Trophoblast cell (in vitro differentiated cells and primary cell): ENCODE results near the gene DPEP3.

ENCODE experiments used
- DNase-seq, 2 donors: peaks; one replicate each; pipeline ENCODE4 v3.0.0-alpha.2; 2016
- H2AFZ ChIP-seq: 2 replicates; pipeline ENCODE4 v1.6.1; 2013; ENCODE audit warnings: low read length, moderate library complexity, mild to moderate bottlenecking; ENCODE audit not compliant: insufficient read depth, poor library complexity
- H2AK5ac ChIP-seq: 2 replicates; pipeline ENCODE4 v1.6.1; 2013; ENCODE audit warnings: mild to moderate bottlenecking, low read length
- H2BK120ac ChIP-seq: 2 replicates; pipeline ENCODE4 v1.6.1; 2013; ENCODE audit warnings: low read length, mild to moderate bottlenecking, moderate library complexity; ENCODE audit not compliant: insufficient read depth, poor library complexity
- H2BK12ac ChIP-seq: 2 replicates; pipeline ENCODE4 v1.6.1; 2013; ENCODE audit warnings: mild to moderate bottlenecking, low read length, moderate library complexity
- H2BK5ac ChIP-seq: 2 replicates; pipeline ENCODE4 v1.6.1; 2013; ENCODE audit warnings: low read length, low read depth, moderate library complexity, mild to moderate bottlenecking; ENCODE audit not compliant: poor library complexity
- H3K14ac ChIP-seq: 2 replicates; pipeline ENCODE4 v1.6.1; 2013; ENCODE audit warnings: mild to moderate bottlenecking, low read length
- H3K18ac ChIP-seq: 2 replicates; pipeline ENCODE4 v1.6.1; 2013; ENCODE audit warnings: mild to moderate bottlenecking, low read length
- H3K23ac ChIP-seq: 2 replicates; pipeline ENCODE4 v1.6.1; 2013; ENCODE audit warnings: low read length
- H3K27ac ChIP-seq: 2 replicates; pipeline ENCODE4 v1.5.1; 2013; ENCODE audit warnings: low read depth, mild to moderate bottlenecking, inconsistent platforms, low read length, moderate library complexity
- H3K27me3 ChIP-seq: 2 replicates; pipeline ENCODE4 v1.6.1; 2013; ENCODE audit warnings: inconsistent platforms, mild to moderate bottlenecking, low read length, moderate library complexity; ENCODE audit not compliant: insufficient read depth
- H3K36me3 ChIP-seq, 2 experiments: 1 replicate in 1 of 2; 2 replicates in 1 of 2; pipeline ENCODE4 v1.6.1; 2013; ENCODE audit warnings: low read length in 2 of 2, mild to moderate bottlenecking in 2 of 2, moderate library complexity in 1 of 2; ENCODE audit not compliant: insufficient read depth in 2 of 2, control insufficient read depth in 1 of 2
- H3K4ac ChIP-seq: 2 replicates; pipeline ENCODE4 v1.6.1; 2013; ENCODE audit warnings: low read depth, mild to moderate bottlenecking, low read length, moderate library complexity
- H3K4me1 ChIP-seq, 2 experiments: 1 replicate in 1 of 2; 2 replicates in 1 of 2; pipeline ENCODE4 v1.6.1; 2013; ENCODE audit warnings: low read length in 2 of 2, mild to moderate bottlenecking in 2 of 2, moderate library complexity in 1 of 2; ENCODE audit not compliant: insufficient read depth in 2 of 2, control insufficient read depth in 1 of 2
- H3K4me2 ChIP-seq: 2 replicates; pipeline ENCODE4 v1.6.1; 2013; ENCODE audit warnings: inconsistent platforms, mild to moderate bottlenecking, low read length, moderate library complexity
- H3K4me3 ChIP-seq: 2 replicates; pipeline ENCODE4 v1.5.1; 2013; ENCODE audit warnings: mild to moderate bottlenecking, low read depth, low read length, inconsistent platforms
- H3K79me1 ChIP-seq: one replicate; pipeline ENCODE4 v1.6.1; 2013; ENCODE audit warnings: low read length
- H3K79me2 ChIP-seq: 2 replicates; pipeline ENCODE4 v1.6.1; 2013; ENCODE audit warnings: low read length, mild to moderate bottlenecking; ENCODE audit not compliant: control insufficient read depth, insufficient read depth, poor library complexity
- H3K9ac ChIP-seq: 2 replicates; pipeline ENCODE4 v1.6.1; 2013; ENCODE audit warnings: mild to moderate bottlenecking, low read length
- H3K9me3 ChIP-seq: 2 replicates; pipeline ENCODE4 v1.6.1; 2013; ENCODE audit warnings: low read depth, mild to moderate bottlenecking, control low read depth, inconsistent platforms, low read length; ENCODE audit not compliant: insufficient read depth
- H4K12ac ChIP-seq: 2 replicates; pipeline ENCODE4 v1.6.1; 2013; ENCODE audit warnings: low read depth, mild to moderate bottlenecking, low read length, moderate library complexity
- H4K8ac ChIP-seq: 2 replicates; pipeline ENCODE4 v1.6.1; 2013; ENCODE audit warnings: low read depth, mild to moderate bottlenecking, low read length, moderate library complexity
- H4K91ac ChIP-seq: one replicate; pipeline ENCODE4 v1.6.1; 2013; ENCODE audit warnings: low read depth, mild to moderate bottlenecking, low read length, moderate library complexity
- WGBS: extraction: QIAGEN DNeasy Blood & Tissue Kit; methylation state at CpG from one replicate; pipeline ENCODE4 v1.1.7; 2013; ENCODE audit warnings: missing lambda C conversion rate; ENCODE audit not compliant: insufficient read length, insufficient coverage; ENCODE audit errors: extremely low coverage; 5-methylcytosine and 5-hydroxymethylcytosine counted together

The DPEP3 gene

DNA sequence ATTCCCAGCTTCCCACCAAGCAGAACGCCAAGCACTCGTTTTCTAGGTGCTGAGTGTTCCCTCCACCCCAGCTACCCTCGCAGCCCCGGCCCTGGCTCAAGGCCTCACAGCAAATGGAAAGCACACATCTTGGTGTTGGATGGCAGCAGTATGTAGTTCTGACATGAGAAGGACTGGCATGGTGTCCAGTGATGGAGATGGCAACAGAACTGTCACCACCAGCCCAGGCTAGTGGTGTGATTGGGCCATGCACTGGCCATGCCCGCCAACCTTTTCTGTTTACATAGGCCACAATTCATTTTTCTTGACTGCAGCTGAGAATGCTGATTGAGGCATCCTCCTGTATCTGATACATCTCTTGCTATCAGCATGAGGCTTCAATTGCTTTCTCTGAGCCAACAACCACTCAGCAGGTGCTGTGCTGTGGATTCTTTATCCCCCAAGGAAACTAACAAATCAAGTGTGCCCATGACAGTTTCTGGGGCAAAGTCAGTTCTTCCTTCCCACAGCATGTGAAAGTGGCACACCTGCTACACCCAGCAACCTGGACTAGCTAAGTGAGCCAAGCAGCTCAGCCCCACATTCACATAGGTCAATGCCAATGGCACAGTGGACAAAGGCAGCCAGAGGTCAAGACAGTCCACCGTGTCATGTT lies 15.7 kb downstream of the DPEP3 start:
- peaks cover 29% of the 10 kb centered on the region for H3K79me2 ChIP-seq
- H4K91ac ChIP-seq = no peak overlapping the region
- H2BK5ac ChIP-seq = no peak overlapping the region
- H3K9me3 ChIP-seq = peaks cover 2% of the 10 kb centered on the region
- H2AK5ac ChIP-seq = no peak overlapping the region
- H3K18ac ChIP-seq = peak overlapping the region; percentile 51
- H2BK120ac ChIP-seq = no peak overlapping the region
- no peak overlapping the region for H4K12ac ChIP-seq
- H3K27ac ChIP-seq = no peak overlapping the region
- no peak for DNase-seq
- H3K14ac ChIP-seq = peak overlapping the region; percentile 20
- no peak overlapping the region for H2AFZ ChIP-seq
- no peak overlapping the region for H3K9ac ChIP-seq
- H3K4me3 ChIP-seq = peak overlapping the region; percentile 8
- no peaks in the 10 kb centered on the region for H3K27me3 ChIP-seq
- peaks cover 28 to 29% of the 10 kb centered on the region in 2 experiments for H3K4me1 ChIP-seq
- H3K36me3 ChIP-seq = peaks cover 49 to 60% of the 10 kb centered on the region in 2 experiments
- peak overlapping the region; percentile 3 for H3K4ac ChIP-seq
- no peak overlapping the region for H3K4me2 ChIP-seq
- no peak overlapping the region for H4K8ac ChIP-seq
- peak overlapping the region; percentile 9 for H3K23ac ChIP-seq
- no peak overlapping the region for H2BK12ac ChIP-seq
- H3K79me1 ChIP-seq = peaks cover 30% of the 10 kb centered on the region
- WGBS = no CpG with 5 or more reads among the region's 6 CpGs

GRCh38 chr16:67963662-67964321 lies 16.5 kb downstream of the DPEP3 start:
- H3K9me3 ChIP-seq = peaks cover 2% of the 10 kb centered on the region
- peaks cover 28% of the 10 kb centered on the region for H3K79me1 ChIP-seq
- H3K9ac ChIP-seq = no peak overlapping the region
- no peak overlapping the region for H2BK12ac ChIP-seq
- no peak overlapping the region for H4K8ac ChIP-seq
- peak; percentile 80 to 86 for DNase-seq
- no peak overlapping the region for H2AFZ ChIP-seq
- H3K4ac ChIP-seq = no peak overlapping the region
- no peak overlapping the region for H3K27ac ChIP-seq
- no peaks in the 10 kb centered on the region for H3K27me3 ChIP-seq
- no peak overlapping the region for H3K23ac ChIP-seq
- no peak overlapping the region for H2BK5ac ChIP-seq
- WGBS = no CpG with 5 or more reads among the region's 32 CpGs
- H4K12ac ChIP-seq = peak overlapping the region; percentile 11
- peaks cover 57 to 68% of the 10 kb centered on the region in 2 experiments for H3K36me3 ChIP-seq
- no peak overlapping the region for H2AK5ac ChIP-seq
- peaks cover 26% of the 10 kb centered on the region in 2 experiments for H3K4me1 ChIP-seq
- no peak overlapping the region for H3K4me2 ChIP-seq
- no peak overlapping the region for H3K14ac ChIP-seq
- peaks cover 29% of the 10 kb centered on the region for H3K79me2 ChIP-seq
- H2BK120ac ChIP-seq = no peak overlapping the region
- peak overlapping the region; percentile 13 for H3K18ac ChIP-seq
- H3K4me3 ChIP-seq = no peak overlapping the region
- no peak overlapping the region for H4K91ac ChIP-seq

GRCh38 chr16:67963292-67963661 lies 17.0 kb downstream of the DPEP3 start:
- no peak overlapping the region for H3K14ac ChIP-seq
- H3K4me3 ChIP-seq = no peak overlapping the region
- H3K4me1 ChIP-seq = peaks cover 24 to 25% of the 10 kb centered on the region in 2 experiments
- H4K12ac ChIP-seq = no peak overlapping the region
- no peak overlapping the region for H3K9ac ChIP-seq
- H2AFZ ChIP-seq = no peak overlapping the region
- H3K9me3 ChIP-seq = peaks cover 2% of the 10 kb centered on the region
- H2BK120ac ChIP-seq = no peak overlapping the region
- H3K36me3 ChIP-seq = peaks cover 62 to 73% of the 10 kb centered on the region in 2 experiments
- no peak overlapping the region for H4K8ac ChIP-seq
- H3K4me2 ChIP-seq = no peak overlapping the region
- peaks cover 28% of the 10 kb centered on the region for H3K79me2 ChIP-seq
- no peak overlapping the region for H2BK5ac ChIP-seq
- H3K18ac ChIP-seq = peak overlapping the region; percentile 13
- no peak overlapping the region for H2AK5ac ChIP-seq
- WGBS = no CpG with 5 or more reads among the region's 2 CpGs
- no peak for DNase-seq
- no peak overlapping the region for H3K4ac ChIP-seq
- peaks cover 25% of the 10 kb centered on the region for H3K79me1 ChIP-seq
- H2BK12ac ChIP-seq = no peak overlapping the region
- no peak overlapping the region for H3K23ac ChIP-seq
- no peak overlapping the region for H3K27ac ChIP-seq
- no peak overlapping the region for H4K91ac ChIP-seq
- no peaks in the 10 kb centered on the region for H3K27me3 ChIP-seq

GRCh38 chr16:67962135-67962534 lies 18.2 kb downstream of the DPEP3 start:
- Histone ChIP-seq H3K23ac (no peak overlapping the region), H2BK5ac (no peak overlapping the region), H3K4me1 (peaks cover 21 to 22% of the 10 kb centered on the region in 2 experiments), H3K27ac (no peak overlapping the region), H3K4me2 (no peak overlapping the region), H3K4ac (peak overlapping the region; percentile 12), H3K9me3 (peaks cover 2% of the 10 kb centered on the region), H3K4me3 (no peak overlapping the region), H2AFZ (no peak overlapping the region), H2BK12ac (no peak overlapping the region), H3K9ac (no peak overlapping the region), H4K12ac (peak overlapping the region; percentile 5), H3K36me3 (peaks cover 73 to 84% of the 10 kb centered on the region in 2 experiments), H2AK5ac (no peak overlapping the region), H4K8ac (no peak overlapping the region), H4K91ac (no peak overlapping the region), H3K79me1 (peaks cover 15% of the 10 kb centered on the region), H3K27me3 (no peaks in the 10 kb centered on the region), H3K79me2 (peaks cover 16% of the 10 kb centered on the region), H3K18ac (peak overlapping the region; percentile 35), H2BK120ac (no peak overlapping the region), H3K14ac (no peak overlapping the region)
- no peak for DNase-seq
- WGBS = no CpG with 5 or more reads among the region's 8 CpGs
